Mesothelial cell of epicardium (in vitro differentiated cells): ENCODE measurements around the gene SH3GL1. TPM values are rescaled to one million over a fixed set of nuclear protein-coding genes. Genes with fewer than 3 reads are reported as not detected.

Experiments used
- DNase-seq, 2 experiments: peaks; one replicate each; pipeline ENCODE4 v3.0.0; 2021; ENCODE audit warnings: low spot score in 2 of 2; ENCODE audit not compliant: unreplicated experiment in 2 of 2
- H3K27ac Mint-ChIP-seq: 2 replicates; pipeline ENCODE4 v1.8.0; 2021; ENCODE audit warnings: mixed read lengths
- H3K27me3 Mint-ChIP-seq: 2 replicates; pipeline ENCODE4 v1.8.0; 2021; ENCODE audit warnings: low read depth, mixed read lengths
- H3K36me3 Mint-ChIP-seq: 2 replicates; pipeline ENCODE4 v1.8.0; 2021; ENCODE audit warnings: mixed read lengths
- H3K4me1 Mint-ChIP-seq: 2 replicates; pipeline ENCODE4 v1.8.0; 2021; ENCODE audit warnings: mixed read lengths
- H3K4me3 Mint-ChIP-seq: 2 replicates; pipeline ENCODE4 v1.8.0; 2021; ENCODE audit warnings: mild to moderate bottlenecking, moderate library complexity, mixed read lengths
- H3K9me3 Mint-ChIP-seq: 2 replicates; pipeline ENCODE4 v1.8.0; 2021; ENCODE audit warnings: mixed read lengths
- CTCF ChIP-seq: fragments of 200-600 bp; sonication (generic); IDR thresholded peaks from one replicate; pipeline ENCODE4 v1.5.0; 2021; ENCODE audit warnings: antibody characterized with exemption; ENCODE audit not compliant: unreplicated experiment
- total RNA-seq: library from RNA; stranded (reverse); gene quantifications from 3 replicates; pipeline ENCODE4 v1.2.1, GENCODE V29; 2021

Gene SH3GL1
- total RNA-seq, 1 donor from 2014 or later = 90.1 TPM

DNA sequence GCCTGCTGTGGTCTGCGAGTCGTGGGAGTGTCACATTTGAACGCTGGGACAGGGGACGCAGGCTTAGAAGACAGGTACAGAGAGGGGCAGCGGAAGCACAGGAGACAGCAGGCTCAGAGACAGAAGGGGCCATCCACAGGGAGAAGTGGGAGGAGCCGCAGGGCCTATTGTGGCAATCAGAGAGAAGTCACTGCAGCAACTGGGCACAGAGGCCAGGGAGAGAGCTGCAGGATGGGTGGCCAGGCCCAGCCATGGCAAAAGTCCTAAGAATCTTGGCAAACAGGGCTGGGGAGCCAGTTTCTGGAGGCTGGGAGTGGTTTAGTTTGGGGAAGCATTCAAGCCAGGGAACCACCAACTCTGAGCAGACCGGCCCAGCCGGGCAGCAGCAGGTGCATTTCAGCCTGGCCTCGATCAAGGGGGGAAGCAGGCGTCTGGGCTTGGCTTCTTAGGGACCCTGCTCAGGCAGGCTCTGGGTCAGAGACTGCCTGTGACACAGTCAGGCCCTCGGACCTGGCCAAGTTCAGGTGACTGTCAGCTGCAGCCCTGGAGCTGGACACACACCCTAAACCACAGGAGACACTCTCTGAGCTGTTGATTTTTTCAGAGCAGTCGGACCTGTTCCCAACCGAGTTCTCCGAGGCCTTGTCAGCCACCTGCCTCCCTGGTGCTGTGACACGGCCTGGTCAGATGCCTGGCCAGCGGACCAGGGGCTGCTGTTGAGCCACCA lies 11.8 kb downstream of the SH3GL1 start:
- H3K9me3 Mint-ChIP-seq = no peaks in the 10 kb centered on the region
- H3K36me3 Mint-ChIP-seq = no peaks in the 10 kb centered on the region
- peaks cover 47% of the 10 kb centered on the region for H3K4me1 Mint-ChIP-seq
- DNase-seq = no peak
- no peaks in the 10 kb centered on the region for H3K27me3 Mint-ChIP-seq
- H3K4me3 Mint-ChIP-seq = no peak overlapping the region
- TF ChIP-seq CTCF = no peak
- H3K27ac Mint-ChIP-seq = peak overlapping the region; percentile 86

- Mint-ChIP-seq H3K9me3 (no peaks in the 10 kb centered on the region), H3K36me3 (no peaks in the 10 kb centered on the region), H3K4me1 (peaks cover 34% of the 10 kb centered on the region), H3K27ac (no peak overlapping the region), H3K27me3 (no peaks in the 10 kb centered on the region), H3K4me3 (no peak overlapping the region)
- no peak for DNase-seq
- peak; percentile 35 for TF ChIP-seq CTCF
Measured at GRCh38 chr19:4386041-4386782, 14.1 kb downstream of the SH3GL1 start.

DNA sequence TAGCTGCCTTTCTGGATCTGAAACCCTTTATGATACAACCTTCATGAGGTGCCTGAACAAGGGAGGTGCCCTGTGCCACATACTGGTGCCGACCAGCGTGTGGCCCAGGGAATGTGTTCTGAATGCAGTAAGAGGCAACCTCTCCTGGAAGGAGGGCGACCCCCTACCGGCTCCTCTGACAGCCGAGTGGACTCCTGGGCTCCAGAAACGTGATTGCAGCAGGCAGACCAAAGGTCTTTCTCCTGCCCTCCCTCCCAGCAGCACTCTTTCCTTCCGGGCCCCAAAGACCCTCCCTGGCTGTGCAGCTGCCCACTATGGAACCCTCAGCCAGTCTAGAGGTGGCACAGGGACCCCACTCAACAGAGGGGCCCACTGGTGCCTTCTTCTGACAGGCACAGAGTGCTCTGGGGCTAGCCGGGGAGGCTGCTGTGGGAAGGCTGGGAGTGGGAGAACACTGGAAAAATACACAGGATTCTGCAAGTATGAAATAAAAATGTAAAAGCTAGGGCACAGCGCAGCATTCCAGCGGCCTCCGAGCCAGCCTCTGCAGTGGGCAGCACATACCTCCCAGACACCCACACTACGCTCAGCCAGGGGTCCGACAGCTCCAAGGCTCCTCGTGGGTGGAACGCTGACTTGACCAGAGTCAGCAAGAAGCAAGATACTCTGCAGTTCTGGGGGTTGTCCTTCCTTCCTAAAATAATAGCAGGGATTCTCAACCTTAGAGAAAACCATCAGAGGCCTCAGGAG lies 14.9 kb downstream of the SH3GL1 start:
- H3K27ac Mint-ChIP-seq = no peak overlapping the region
- H3K4me3 Mint-ChIP-seq = no peak overlapping the region
- TF ChIP-seq CTCF = no peak
- no peaks in the 10 kb centered on the region for H3K27me3 Mint-ChIP-seq
- H3K36me3 Mint-ChIP-seq = no peaks in the 10 kb centered on the region
- H3K9me3 Mint-ChIP-seq = no peaks in the 10 kb centered on the region
- no peak for DNase-seq
- H3K4me1 Mint-ChIP-seq = peaks cover 30% of the 10 kb centered on the region

- Mint-ChIP-seq H3K27me3 (no peaks in the 10 kb centered on the region), H3K4me3 (no peak overlapping the region), H3K9me3 (no peaks in the 10 kb centered on the region), H3K36me3 (no peaks in the 10 kb centered on the region), H3K27ac (peak overlapping the region; percentile 60), H3K4me1 (peaks cover 42% of the 10 kb centered on the region)
- TF ChIP-seq CTCF = no peak
- DNase-seq = no peak
Measured at GRCh38 chr19:4380254-4380727, 20.1 kb downstream of the SH3GL1 start.

DNA sequence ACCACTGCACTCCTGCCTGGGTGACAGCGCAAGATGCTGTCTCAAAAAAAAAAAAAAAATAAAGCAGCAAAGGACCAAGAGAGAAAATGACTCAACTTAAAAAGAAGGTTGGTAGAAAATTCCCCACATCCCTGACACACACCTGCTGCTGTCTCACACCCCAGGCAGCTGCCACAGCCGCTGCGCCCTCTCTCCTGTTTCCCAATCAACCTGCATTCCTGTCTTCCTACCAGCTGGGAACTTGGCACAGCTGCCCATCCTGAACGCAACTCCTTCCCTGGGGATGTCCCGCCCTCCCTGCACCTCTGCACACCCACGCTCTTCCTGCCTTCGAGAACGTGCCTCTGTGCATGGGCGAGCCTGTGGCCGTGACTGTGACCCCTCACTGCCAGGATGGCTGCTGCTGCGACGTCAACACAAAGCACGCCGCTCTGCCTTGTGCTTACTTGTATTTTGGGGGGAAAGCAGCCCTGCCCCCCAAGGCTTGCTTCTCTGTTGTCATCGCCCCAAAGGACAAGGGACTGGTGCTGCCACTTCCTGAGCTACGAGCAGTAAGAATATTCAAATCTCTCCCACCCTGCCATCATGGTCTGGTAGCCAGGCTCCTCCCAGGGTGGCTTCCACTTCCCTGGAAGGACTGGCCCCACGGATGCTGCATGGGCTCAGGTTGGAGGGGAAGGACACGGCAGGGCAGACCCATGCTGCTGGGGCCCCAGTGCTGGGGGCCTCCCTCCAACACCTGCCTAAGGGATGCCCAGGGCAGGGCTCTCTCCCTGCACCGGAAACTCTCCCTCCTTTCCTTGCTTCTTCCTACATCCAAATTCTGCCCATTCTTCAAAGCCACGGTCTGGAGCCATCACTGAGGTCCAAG lies 20.7 kb downstream of the SH3GL1 start:
- peaks cover 47% of the 10 kb centered on the region for H3K4me1 Mint-ChIP-seq
- H3K4me3 Mint-ChIP-seq = no peak overlapping the region
- no peak for TF ChIP-seq CTCF
- H3K27ac Mint-ChIP-seq = peak overlapping the region; percentile 64
- no peaks in the 10 kb centered on the region for H3K27me3 Mint-ChIP-seq
- no peak for DNase-seq
- H3K36me3 Mint-ChIP-seq = no peaks in the 10 kb centered on the region
- H3K9me3 Mint-ChIP-seq = no peaks in the 10 kb centered on the region
